ENCODE measurements around the gene NPHS1. TPM values are rescaled to one million over a fixed set of nuclear protein-coding genes. Genes with fewer than 3 reads are reported as not detected.

NPHS1 gene
- total RNA-seq, 2 experiments from 2014 or later: not detected

DNA sequence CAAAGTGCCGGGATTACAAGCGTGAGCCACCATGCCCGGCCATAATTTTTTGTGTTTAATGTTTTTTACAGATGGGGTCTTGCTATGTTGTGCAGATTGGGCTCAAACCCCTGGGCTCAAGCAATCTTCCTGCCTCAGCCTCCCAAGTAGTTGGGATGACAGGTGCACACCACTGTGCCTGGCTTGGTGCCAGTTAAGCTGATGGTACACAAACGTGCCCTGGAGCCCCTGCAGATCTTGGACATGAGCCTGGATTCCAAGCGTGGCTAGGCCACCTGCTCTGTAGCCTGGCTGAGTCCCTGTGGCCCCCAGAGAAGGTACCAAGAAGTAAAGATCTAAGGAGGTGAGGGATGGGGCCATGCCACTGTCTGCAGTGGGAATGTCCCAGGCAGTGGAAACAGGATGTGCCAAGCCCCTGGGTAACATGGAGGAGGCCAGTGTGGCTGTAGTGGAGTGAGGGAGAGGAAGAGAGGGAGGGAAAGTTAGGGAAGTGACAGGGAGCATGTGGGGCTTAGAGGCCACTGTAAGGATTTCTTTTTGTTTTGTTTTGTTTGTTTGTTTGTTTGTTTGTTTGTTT lies 46.7 kb downstream of the NPHS1 start:
- ATAC-seq (ENCODE audit: poor library complexity): no peak
- H3K4me3 ChIP-seq (ENCODE audit: low read length): no peak overlapping the region
- Mint-ChIP-seq H3K4me3 (no peak overlapping the region), H3K36me3 (ENCODE audit: low read depth) (no peaks in the 10 kb centered on the region), H3K27me3 (peaks cover 8% of the 10 kb centered on the region), H3K27ac (no peak overlapping the region), H3K4me1 (ENCODE audit: low read depth) (no peaks in the 10 kb centered on the region), H3K9me3 (no peaks in the 10 kb centered on the region)
- DNase-seq: no peak
- POLR2A ChIA-PET: no interaction called here
- CTCF ChIA-PET: no interaction called here
- H3K27me3 ChIP-seq (ENCODE audit: control insufficient read depth in 1 of 2, insufficient read depth in 2 of 2, low read length in 2 of 2): no peaks in the 10 kb centered on the region
- no peaks in the 10 kb centered on the region for H3K36me3 ChIP-seq (ENCODE audit: insufficient read depth, low read length)
- no peaks in the 10 kb centered on the region for H3K9me3 ChIP-seq (ENCODE audit: control insufficient read depth in 1 of 2, insufficient read depth in 1 of 2, low read length in 2 of 2)
- H3K27ac ChIP-seq (ENCODE audit: low read depth in 1 of 2, low read length in 2 of 2): no peak overlapping the region
- H3K4me1 ChIP-seq (ENCODE audit: insufficient read depth, low read length): peaks cover 4% of the 10 kb centered on the region
- intact Hi-C loops (cut with DNase I, micrococcal nuclease): no loop called here
- TF ChIP-seq, protein P1, sequence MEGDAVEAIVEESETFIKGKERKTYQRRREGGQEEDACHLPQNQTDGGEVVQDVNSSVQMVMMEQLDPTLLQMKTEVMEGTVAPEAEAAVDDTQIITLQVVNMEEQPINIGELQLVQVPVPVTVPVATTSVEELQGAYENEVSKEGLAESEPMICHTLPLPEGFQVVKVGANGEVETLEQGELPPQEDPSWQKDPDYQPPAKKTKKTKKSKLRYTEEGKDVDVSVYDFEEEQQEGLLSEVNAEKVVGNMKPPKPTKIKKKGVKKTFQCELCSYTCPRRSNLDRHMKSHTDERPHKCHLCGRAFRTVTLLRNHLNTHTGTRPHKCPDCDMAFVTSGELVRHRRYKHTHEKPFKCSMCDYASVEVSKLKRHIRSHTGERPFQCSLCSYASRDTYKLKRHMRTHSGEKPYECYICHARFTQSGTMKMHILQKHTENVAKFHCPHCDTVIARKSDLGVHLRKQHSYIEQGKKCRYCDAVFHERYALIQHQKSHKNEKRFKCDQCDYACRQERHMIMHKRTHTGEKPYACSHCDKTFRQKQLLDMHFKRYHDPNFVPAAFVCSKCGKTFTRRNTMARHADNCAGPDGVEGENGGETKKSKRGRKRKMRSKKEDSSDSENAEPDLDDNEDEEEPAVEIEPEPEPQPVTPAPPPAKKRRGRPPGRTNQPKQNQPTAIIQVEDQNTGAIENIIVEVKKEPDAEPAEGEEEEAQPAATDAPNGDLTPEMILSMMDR (IDR thresholded peaks at IDR 0.05): no peak

DNA sequence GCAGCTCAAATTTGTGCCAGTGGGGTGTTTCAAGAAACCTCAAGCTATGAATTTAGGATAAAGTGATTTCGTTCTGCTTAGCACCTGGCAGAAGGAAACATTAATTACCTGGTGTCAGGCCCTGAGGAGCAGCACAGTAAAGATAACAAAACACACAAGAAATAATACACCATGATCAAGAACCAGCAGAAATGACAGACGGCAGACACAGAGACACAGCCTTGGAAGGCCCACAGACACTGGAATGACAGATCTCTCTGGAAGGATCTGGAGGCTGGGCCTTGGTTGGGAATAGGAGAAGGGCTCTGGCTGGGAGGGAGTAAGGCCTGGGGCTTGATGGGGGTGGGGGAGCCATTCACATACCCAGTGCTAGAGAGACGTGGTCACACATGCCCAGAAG lies 50.5 kb downstream of the NPHS1 start:
- no peaks in the 10 kb centered on the region for H3K4me1 Mint-ChIP-seq (ENCODE audit: low read depth)
- H3K36me3 Mint-ChIP-seq (ENCODE audit: low read depth): no peaks in the 10 kb centered on the region
- no peak for DNase-seq
- Histone ChIP-seq H3K4me1 (ENCODE audit: insufficient read depth, low read length) (peaks cover 12% of the 10 kb centered on the region), H3K36me3 (ENCODE audit: insufficient read depth, low read length) (no peaks in the 10 kb centered on the region), H3K27ac (ENCODE audit: low read depth in 1 of 2, low read length in 2 of 2) (no peak overlapping the region), H3K27me3 (ENCODE audit: control insufficient read depth in 1 of 2, insufficient read depth in 2 of 2, low read length in 2 of 2) (peaks cover 5 to 6% of the 10 kb centered on the region in 2 experiments), H3K9me3 (ENCODE audit: control insufficient read depth in 1 of 2, insufficient read depth in 1 of 2, low read length in 2 of 2) (peaks cover 0 to 5% of the 10 kb centered on the region in 2 experiments), H3K4me3 (ENCODE audit: low read length) (no peak overlapping the region)
- TF ChIP-seq, protein P1 (IDR thresholded peaks at IDR 0.05): no peak
- H3K4me3 Mint-ChIP-seq: no peak overlapping the region
- no peaks in the 10 kb centered on the region for H3K9me3 Mint-ChIP-seq
- H3K27ac Mint-ChIP-seq: no peak overlapping the region
- ChIA-PET CTCF (no interaction called here), POLR2A (no interaction called here)
- intact Hi-C loops (cut with DNase I, micrococcal nuclease): no loop called here
- no peak for ATAC-seq (ENCODE audit: poor library complexity)
- H3K27me3 Mint-ChIP-seq: peaks cover 29% of the 10 kb centered on the region

DNA sequence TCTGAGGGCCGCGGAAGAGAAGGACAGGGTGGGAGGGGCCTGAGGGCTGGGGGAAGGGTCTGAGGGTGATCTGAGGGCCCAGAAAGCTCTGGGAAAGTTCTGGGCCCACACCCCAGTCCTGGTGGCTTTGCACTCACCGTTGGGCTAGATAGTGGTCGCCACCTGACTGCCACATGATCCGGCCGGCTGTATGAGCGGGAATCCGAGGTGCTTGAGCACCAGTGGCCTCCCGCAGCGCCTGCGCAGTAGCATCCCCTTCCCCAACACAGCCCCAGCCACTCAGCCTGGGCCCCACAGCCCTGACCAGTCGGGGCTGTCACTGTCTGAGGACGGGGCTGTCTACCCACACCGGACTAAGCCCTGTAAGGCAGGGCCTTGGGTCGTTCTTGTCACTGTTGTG lies 54.6 kb downstream of the NPHS1 start:
- no peak overlapping the region for H3K4me3 ChIP-seq (ENCODE audit: low read length)
- CTCF ChIA-PET: no interaction called here
- Mint-ChIP-seq H3K9me3 (no peaks in the 10 kb centered on the region), H3K4me3 (no peak overlapping the region), H3K36me3 (ENCODE audit: low read depth) (no peaks in the 10 kb centered on the region), H3K4me1 (ENCODE audit: low read depth) (no peaks in the 10 kb centered on the region), H3K27me3 (peaks cover 46% of the 10 kb centered on the region), H3K27ac (no peak overlapping the region)
- peaks cover 8% of the 10 kb centered on the region for H3K4me1 ChIP-seq (ENCODE audit: insufficient read depth, low read length)
- POLR2A ChIA-PET: no interaction called here
- no peak overlapping the region for H3K27ac ChIP-seq (ENCODE audit: low read depth in 1 of 2, low read length in 2 of 2)
- ATAC-seq (ENCODE audit: poor library complexity): no peak
- no peak for DNase-seq
- intact Hi-C loops (cut with DNase I, micrococcal nuclease): no loop called here
- peaks cover 9 to 12% of the 10 kb centered on the region in 2 experiments for H3K27me3 ChIP-seq (ENCODE audit: control insufficient read depth in 1 of 2, insufficient read depth in 2 of 2, low read length in 2 of 2)
- H3K9me3 ChIP-seq (ENCODE audit: control insufficient read depth in 1 of 2, insufficient read depth in 1 of 2, low read length in 2 of 2): peaks cover 0 to 8% of the 10 kb centered on the region in 2 experiments
- no peaks in the 10 kb centered on the region for H3K36me3 ChIP-seq (ENCODE audit: insufficient read depth, low read length)
- TF ChIP-seq, protein P1 (IDR thresholded peaks at IDR 0.05): no peak
